Lung (tissue), 12 donors: Measurements from ENCODE around the gene KCND2. TPM values are rescaled to one million over a fixed set of nuclear protein-coding genes. Genes with fewer than 3 reads are reported as not detected.
A peak's percentile ranks its signal among the peaks of the same experiment; 100 is the strongest.

Experiments
- ATAC-seq: fragments of 200-7000 bp; cut with Tn5 transposase; one replicate; pipeline ENCODE4 v1.9.1; 2020; ENCODE audit warnings: moderate number of reproducible peaks; ENCODE audit not compliant: insufficient read depth, low FRiP score
- DNase-seq, 3 donors: peaks; one replicate each; pipeline ENCODE4 v3.0.0-alpha.2; 2013 to 2017
- H3K27ac ChIP-seq, 2 donors: one replicate each; pipeline ENCODE4 v1.5.1; 2013; ENCODE audit warnings: mild to moderate bottlenecking in 2 of 2, moderate library complexity in 2 of 2, control low read depth in 1 of 2, inconsistent platforms in 1 of 2, low read depth in 1 of 2, low read length in 1 of 2
- H3K27me3 ChIP-seq, 3 donors: one replicate each; pipeline ENCODE4 v1.5.1; 2013; ENCODE audit warnings: low read length in 2 of 3; ENCODE audit not compliant: control insufficient read depth in 3 of 3, insufficient read depth in 3 of 3
- H3K36me3 ChIP-seq, 4 donors: one replicate each; pipeline ENCODE4 v1.5.1; 2013; ENCODE audit warnings: low read length in 4 of 4, mild to moderate bottlenecking in 1 of 4, moderate library complexity in 1 of 4; ENCODE audit not compliant: control insufficient read depth in 4 of 4, insufficient read depth in 4 of 4
- H3K4me1 ChIP-seq, 5 donors: one replicate each; pipeline ENCODE4 v1.5.1; 2013; ENCODE audit warnings: low read length in 5 of 5, mild to moderate bottlenecking in 2 of 5, moderate library complexity in 1 of 5; ENCODE audit not compliant: control insufficient read depth in 5 of 5, insufficient read depth in 5 of 5
- H3K4me3 ChIP-seq: one replicate; pipeline ENCODE4 v1.5.1; 2013; ENCODE audit warnings: mild to moderate bottlenecking, control low read depth, moderate library complexity
- H3K9ac ChIP-seq, 2 donors: one replicate each; pipeline ENCODE4 v1.5.1; 2013; ENCODE audit warnings: low read length in 2 of 2, control low read depth in 1 of 2; ENCODE audit not compliant: insufficient read depth in 1 of 2
- H3K9me3 ChIP-seq, 4 donors: one replicate each; pipeline ENCODE4 v1.5.1; 2013; ENCODE audit warnings: low read length in 3 of 4, mild to moderate bottlenecking in 1 of 4, moderate library complexity in 1 of 4; ENCODE audit not compliant: control insufficient read depth in 4 of 4, insufficient read depth in 3 of 4
- WGBS, 2 donors: extraction: QIAGEN DNeasy Blood & Tissue Kit; methylation state at CpG; one replicate each; pipeline ENCODE4 v1.1.7; 2013; 5-methylcytosine and 5-hydroxymethylcytosine counted together
- polyA plus RNA-seq, 2 donors: library from polyadenylated mRNA; stranded (reverse); fragments of 200-250 nt; gene quantifications; one replicate each; pipeline ENCODE4 v1.2.1, GENCODE V29; 2013
- total RNA-seq, 2 donors: library from RNA; depleted of rRNA in 1 of 2; stranded (reverse); fragments of >200 nt in 1 of 2; gene quantifications; one replicate each; pipeline ENCODE4 v1.2.1, GENCODE V29; 2014 to 2021
- TF ChIP-seq, protein P1 (sequence below): IDR thresholded peaks from 2 replicates; pipeline ENCODE4 v1.5.1; 2012; ENCODE audit warnings: mild to moderate bottlenecking; ENCODE audit errors: control extremely low read depth, extremely low read depth
- donor health status: control.
- donor health status: control.
- donor health status: Bipolar disorder and iron deficiency.
- donor health status: healthy.
- donor health status: DM: yes; HTN: yes; CAD: no.

The KCND2 gene
- total and polyA plus RNA-seq, 4 donors = 0.03 to 1.1 (median 0.10) TPM

DNA sequence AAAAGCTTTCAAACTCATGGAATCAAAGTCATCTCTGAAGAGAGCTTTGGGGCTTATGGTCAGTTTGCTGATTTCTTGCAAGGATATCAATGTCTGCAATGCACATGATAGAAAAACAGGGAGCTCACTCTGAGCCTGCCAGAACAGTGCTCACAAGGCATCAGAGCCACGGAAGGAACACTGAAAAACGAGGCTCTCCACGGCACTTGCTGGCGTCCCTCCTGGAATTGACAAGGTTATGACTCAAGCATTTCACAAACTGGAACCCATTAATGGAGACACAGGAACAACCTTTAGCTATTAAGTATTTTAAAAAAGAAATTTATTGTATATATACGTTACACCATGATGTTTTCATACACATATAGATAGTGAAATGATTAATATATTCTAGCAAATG lies 266.3 kb downstream of the KCND2 start:
- Histone ChIP-seq H3K9me3 (no peaks in the 10 kb centered on the region), H3K9ac (no peak overlapping the region), H3K36me3 (no peaks in the 10 kb centered on the region), H3K4me1 (no peaks in the 10 kb centered on the region), H3K27ac (no peak overlapping the region), H3K4me3 (no peak overlapping the region), H3K27me3 (no peaks in the 10 kb centered on the region)
- TF ChIP-seq, protein P1, sequence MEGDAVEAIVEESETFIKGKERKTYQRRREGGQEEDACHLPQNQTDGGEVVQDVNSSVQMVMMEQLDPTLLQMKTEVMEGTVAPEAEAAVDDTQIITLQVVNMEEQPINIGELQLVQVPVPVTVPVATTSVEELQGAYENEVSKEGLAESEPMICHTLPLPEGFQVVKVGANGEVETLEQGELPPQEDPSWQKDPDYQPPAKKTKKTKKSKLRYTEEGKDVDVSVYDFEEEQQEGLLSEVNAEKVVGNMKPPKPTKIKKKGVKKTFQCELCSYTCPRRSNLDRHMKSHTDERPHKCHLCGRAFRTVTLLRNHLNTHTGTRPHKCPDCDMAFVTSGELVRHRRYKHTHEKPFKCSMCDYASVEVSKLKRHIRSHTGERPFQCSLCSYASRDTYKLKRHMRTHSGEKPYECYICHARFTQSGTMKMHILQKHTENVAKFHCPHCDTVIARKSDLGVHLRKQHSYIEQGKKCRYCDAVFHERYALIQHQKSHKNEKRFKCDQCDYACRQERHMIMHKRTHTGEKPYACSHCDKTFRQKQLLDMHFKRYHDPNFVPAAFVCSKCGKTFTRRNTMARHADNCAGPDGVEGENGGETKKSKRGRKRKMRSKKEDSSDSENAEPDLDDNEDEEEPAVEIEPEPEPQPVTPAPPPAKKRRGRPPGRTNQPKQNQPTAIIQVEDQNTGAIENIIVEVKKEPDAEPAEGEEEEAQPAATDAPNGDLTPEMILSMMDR = no peak
- ATAC-seq (no peak), DNase-seq (no peak)
- 84 to 89% methylated on average over 5 of the region's 5 CpGs for WGBS, 2 donors

DNA sequence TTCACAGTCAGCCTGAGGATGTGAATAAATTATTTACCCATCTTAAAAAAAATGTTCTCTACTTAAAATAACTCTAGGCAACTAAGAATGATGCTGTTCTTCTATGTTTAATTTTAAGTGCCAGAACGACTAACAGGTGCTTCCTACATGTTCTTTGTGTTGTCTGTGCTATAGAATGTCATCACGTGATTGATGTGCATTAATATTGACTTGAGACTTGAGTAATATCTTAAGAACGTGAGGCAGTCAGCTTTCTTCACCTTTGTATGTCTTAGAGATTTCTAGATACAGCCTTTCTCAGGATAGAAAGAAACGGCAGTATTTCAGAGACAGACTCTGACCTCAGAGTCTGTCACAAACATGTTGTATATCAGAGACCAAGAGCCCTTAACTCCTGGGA lies 274.6 kb downstream of the KCND2 start:
- H3K27me3 ChIP-seq = peaks cover 0 to 3% (median 0%) of the 10 kb centered on the region in 3 donors
- no peaks in the 10 kb centered on the region for H3K9me3 ChIP-seq
- TF ChIP-seq, protein P1 = no peak
- no peaks in the 10 kb centered on the region for H3K4me1 ChIP-seq
- no peaks in the 10 kb centered on the region for H3K36me3 ChIP-seq
- WGBS, 2 donors = 34 to 54% methylated on average over 4 of the region's 4 CpGs
- no peak overlapping the region for H3K9ac ChIP-seq
- no peak overlapping the region for H3K27ac ChIP-seq
- DNase-seq = peak in 1 of 3 donors; percentile 19
- H3K4me3 ChIP-seq = no peak overlapping the region
- ATAC-seq = no peak

DNA sequence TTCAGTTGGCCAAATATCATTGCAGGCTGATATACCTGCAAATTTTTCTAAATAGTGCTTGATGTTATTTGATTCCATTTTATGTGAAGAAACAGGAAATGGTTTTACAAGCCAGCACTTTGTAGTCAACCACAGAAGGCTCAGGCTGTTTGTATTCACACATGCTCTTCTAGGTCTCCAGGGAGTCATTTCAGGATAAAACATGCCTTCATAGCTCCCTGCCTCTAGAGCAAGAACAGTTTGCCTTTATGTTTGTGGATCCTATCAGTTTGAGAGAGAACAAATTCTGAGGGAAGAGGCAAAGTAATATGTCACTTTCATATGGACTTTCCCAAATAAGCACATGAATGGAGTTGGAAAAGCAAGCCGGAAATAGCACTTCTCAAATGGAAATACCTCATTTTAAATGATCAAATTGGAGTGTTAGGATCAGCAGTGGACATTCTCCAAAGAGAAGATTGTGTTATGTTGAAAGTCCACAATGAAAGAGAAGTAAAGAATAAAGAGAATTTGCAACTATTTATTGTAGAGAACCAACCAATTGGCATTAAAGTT lies 277.6 kb downstream of the KCND2 start:
- 68 to 78% methylated on average over 1 of the region's 1 CpG for WGBS, 2 donors
- H3K9ac ChIP-seq = no peak overlapping the region
- no peaks in the 10 kb centered on the region for H3K9me3 ChIP-seq
- H3K4me3 ChIP-seq = no peak overlapping the region
- TF ChIP-seq, protein P1 = no peak
- no peaks in the 10 kb centered on the region for H3K36me3 ChIP-seq
- ATAC-seq (no peak), DNase-seq (peak in 1 of 3 donors; percentile 18)
- H3K27me3 ChIP-seq = peaks cover 0 to 3% (median 0%) of the 10 kb centered on the region in 3 donors
- H3K4me1 ChIP-seq = no peaks in the 10 kb centered on the region
- no peak overlapping the region for H3K27ac ChIP-seq

DNA sequence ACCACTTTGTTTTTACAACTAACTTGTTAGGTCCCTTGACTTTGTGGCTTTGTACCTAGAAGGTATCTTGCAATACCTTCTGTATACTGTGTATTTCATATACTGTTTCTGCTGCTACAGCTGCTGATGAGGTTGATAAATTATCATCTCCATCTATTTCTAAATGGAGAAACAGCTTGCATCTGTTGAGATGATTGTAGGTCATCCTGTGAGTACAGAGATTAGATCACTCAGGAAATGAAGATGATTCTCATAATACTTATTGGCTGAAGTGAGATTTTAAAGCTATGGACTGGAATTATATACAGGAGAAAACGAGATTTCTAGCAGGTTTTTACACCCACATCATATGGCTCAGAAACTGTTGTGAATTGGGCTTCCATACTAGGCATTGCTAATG lies 280.5 kb downstream of the KCND2 start:
- H3K9me3 ChIP-seq = no peaks in the 10 kb centered on the region
- no peaks in the 10 kb centered on the region for H3K36me3 ChIP-seq
- no peak overlapping the region for H3K27ac ChIP-seq
- 0 to 8% methylated on average over 1 of the region's 1 CpG for WGBS, 2 donors
- DNase-seq (no peak), ATAC-seq (no peak)
- no peak overlapping the region for H3K4me3 ChIP-seq
- H3K4me1 ChIP-seq = no peaks in the 10 kb centered on the region
- no peak overlapping the region for H3K9ac ChIP-seq
- TF ChIP-seq, protein P1 = no peak
- peaks cover 0 to 3% (median 0%) of the 10 kb centered on the region in 3 donors for H3K27me3 ChIP-seq
